HG03196 (cell line): ENCODE data around the gene N4BP2L1.
"Not testable (repeated sequence)": the region's sequence is repeated elsewhere in the genome, so short reads cannot be mapped to it uniquely, and the experiment has no call there.

Experiments used
- ATAC-seq: cut with Tn5 transposase; IDR thresholded peaks from one replicate; pipeline ENCODE4 v1.9.1; 2021; ENCODE audit not compliant: unreplicated experiment

The N4BP2L1 gene

GRCh38 chr13:32391101-32391619 lies 36.8 kb downstream of the N4BP2L1 start:
- no peak for ATAC-seq

- ATAC-seq, result no peak
These were observed 37.4 kb downstream of the N4BP2L1 start for GRCh38 chr13:32390484-32390883.

GRCh38 chr13:32390048-32390447 lies 37.9 kb downstream of the N4BP2L1 start:
- ATAC-seq, result no peak

- no peak for ATAC-seq
These were observed 42.5 kb downstream of the N4BP2L1 start for GRCh38 chr13:32385410-32385809.

GRCh38 chr13:32384702-32385101 lies 43.2 kb downstream of the N4BP2L1 start:
- no peak for ATAC-seq

- ATAC-seq, result no peak
These were observed 43.9 kb downstream of the N4BP2L1 start for GRCh38 chr13:32383836-32384618.

GRCh38 chr13:32381539-32381938 lies 46.4 kb downstream of the N4BP2L1 start:
- ATAC-seq, result no peak

GRCh38 chr13:32378012-32378411 lies 49.9 kb downstream of the N4BP2L1 start:
- ATAC-seq, result no peak

- ATAC-seq, result no peak
These were observed 51.1 kb downstream of the N4BP2L1 start for GRCh38 chr13:32376642-32377415.

GRCh38 chr13:32370805-32371204 lies 57.1 kb downstream of the N4BP2L1 start:
- ATAC-seq, result no peak

GRCh38 chr13:32362574-32362973 lies 65.4 kb downstream of the N4BP2L1 start:
- no peak for ATAC-seq

GRCh38 chr13:32355935-32356334 lies 72.0 kb downstream of the N4BP2L1 start:
- not testable (repeated sequence) for ATAC-seq

GRCh38 chr13:32354040-32354439 lies 73.9 kb downstream of the N4BP2L1 start:
- no peak for ATAC-seq

GRCh38 chr13:32350839-32351441 lies 77.0 kb downstream of the N4BP2L1 start:
- ATAC-seq, result not testable (repeated sequence)
